Esophagus muscularis mucosa (tissue), 3 donors: ENCODE results near the gene OGA.

Source experiments
- POLR2A ChIP-seq: fragments of 450-650 bp; IDR thresholded peaks from one replicate; pipeline ENCODE4 v1.6.1; 2017; ENCODE audit warnings: antibody characterized with exemption, moderate library complexity, mild to moderate bottlenecking, low read depth
- POLR2AphosphoS5 ChIP-seq, 2 donors: sonication (generic); formaldehyde crosslinking; IDR thresholded peaks; one replicate each; pipeline ENCODE4 v1.6.1; 2017; ENCODE audit warnings: antibody characterized with exemption in 2 of 2
- TF ChIP-seq, protein P1 (sequence below), 3 experiments: fragments of 200-600 bp in 2 of 3; fragments of 450-650 bp in 1 of 3; sonication (generic) in 2 of 3; IDR thresholded peaks; one replicate each; pipeline ENCODE4 v1.5.1; 2017 to 2019; ENCODE audit warnings: antibody characterized with exemption in 3 of 3, mild to moderate bottlenecking in 2 of 3, moderate library complexity in 1 of 3

GRCh38 chr10:101851411-101852116, 33.3 kb upstream of the OGA start:
- TF ChIP-seq, protein P1, sequence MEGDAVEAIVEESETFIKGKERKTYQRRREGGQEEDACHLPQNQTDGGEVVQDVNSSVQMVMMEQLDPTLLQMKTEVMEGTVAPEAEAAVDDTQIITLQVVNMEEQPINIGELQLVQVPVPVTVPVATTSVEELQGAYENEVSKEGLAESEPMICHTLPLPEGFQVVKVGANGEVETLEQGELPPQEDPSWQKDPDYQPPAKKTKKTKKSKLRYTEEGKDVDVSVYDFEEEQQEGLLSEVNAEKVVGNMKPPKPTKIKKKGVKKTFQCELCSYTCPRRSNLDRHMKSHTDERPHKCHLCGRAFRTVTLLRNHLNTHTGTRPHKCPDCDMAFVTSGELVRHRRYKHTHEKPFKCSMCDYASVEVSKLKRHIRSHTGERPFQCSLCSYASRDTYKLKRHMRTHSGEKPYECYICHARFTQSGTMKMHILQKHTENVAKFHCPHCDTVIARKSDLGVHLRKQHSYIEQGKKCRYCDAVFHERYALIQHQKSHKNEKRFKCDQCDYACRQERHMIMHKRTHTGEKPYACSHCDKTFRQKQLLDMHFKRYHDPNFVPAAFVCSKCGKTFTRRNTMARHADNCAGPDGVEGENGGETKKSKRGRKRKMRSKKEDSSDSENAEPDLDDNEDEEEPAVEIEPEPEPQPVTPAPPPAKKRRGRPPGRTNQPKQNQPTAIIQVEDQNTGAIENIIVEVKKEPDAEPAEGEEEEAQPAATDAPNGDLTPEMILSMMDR (IDR thresholded peaks at IDR 0.05), result no peak
- TF ChIP-seq POLR2AphosphoS5 (IDR thresholded peaks at IDR 0.05), result no peak
- no peak for TF ChIP-seq POLR2A
